Prostate gland (tissue), 2 donors: ENCODE measurements around the gene ADAMTS10.

Experiments
- CTCF ChIP-seq, 4 experiments: fragments of 200-600 bp in 2 of 4; fragments of 450-650 bp in 2 of 4; sonication (generic) in 2 of 4; IDR thresholded peaks; 1 replicate in 3 of 4; 2 replicates in 1 of 4; pipeline ENCODE4 v1.5.1; 2016 to 2019; ENCODE audit warnings: antibody characterized with exemption in 4 of 4, mild to moderate bottlenecking in 2 of 4, moderate library complexity in 2 of 4
- POLR2A ChIP-seq: fragments of 450-650 bp; IDR thresholded peaks from one replicate; pipeline ENCODE4 v1.6.1; 2016; ENCODE audit warnings: antibody characterized with exemption, mild to moderate bottlenecking
- POLR2AphosphoS5 ChIP-seq: sonication (generic); formaldehyde crosslinking; IDR thresholded peaks from one replicate; pipeline ENCODE4 v1.6.1; 2017; ENCODE audit warnings: antibody characterized with exemption

- TF ChIP-seq CTCF (IDR thresholded peaks at IDR 0.05) (no peak), POLR2A (no peak), POLR2AphosphoS5 (no peak)
Measured at GRCh38 chr19:8659905-8660304, 49.4 kb upstream of the ADAMTS10 start.
